Retinal pigment epithelial cell (primary cell): Measurements from ENCODE around the gene UBE2K.
A peak's percentile ranks its signal among the peaks of the same experiment; 100 is the strongest.

Experiments
- DNase-seq: peaks from one replicate; pipeline ENCODE4 v3.0.0-alpha.2; 2010; ENCODE audit warnings: low read depth
- H3K4me3 ChIP-seq: 2 replicates; pipeline ENCODE4 v1.5.1; 2011; ENCODE audit warnings: mild to moderate bottlenecking, low read length, control low read depth, moderate library complexity
- TF ChIP-seq, protein P1 (sequence below): conservative IDR thresholded peaks from 2 replicates; pipeline ENCODE4 v1.5.1; 2011; ENCODE audit warnings: low read depth, low read length, control low read depth, inconsistent platforms

UBE2K gene

GRCh38 chr4:39741401-39741800 is 43.5 kb downstream of the UBE2K start:
- TF ChIP-seq, protein P1, sequence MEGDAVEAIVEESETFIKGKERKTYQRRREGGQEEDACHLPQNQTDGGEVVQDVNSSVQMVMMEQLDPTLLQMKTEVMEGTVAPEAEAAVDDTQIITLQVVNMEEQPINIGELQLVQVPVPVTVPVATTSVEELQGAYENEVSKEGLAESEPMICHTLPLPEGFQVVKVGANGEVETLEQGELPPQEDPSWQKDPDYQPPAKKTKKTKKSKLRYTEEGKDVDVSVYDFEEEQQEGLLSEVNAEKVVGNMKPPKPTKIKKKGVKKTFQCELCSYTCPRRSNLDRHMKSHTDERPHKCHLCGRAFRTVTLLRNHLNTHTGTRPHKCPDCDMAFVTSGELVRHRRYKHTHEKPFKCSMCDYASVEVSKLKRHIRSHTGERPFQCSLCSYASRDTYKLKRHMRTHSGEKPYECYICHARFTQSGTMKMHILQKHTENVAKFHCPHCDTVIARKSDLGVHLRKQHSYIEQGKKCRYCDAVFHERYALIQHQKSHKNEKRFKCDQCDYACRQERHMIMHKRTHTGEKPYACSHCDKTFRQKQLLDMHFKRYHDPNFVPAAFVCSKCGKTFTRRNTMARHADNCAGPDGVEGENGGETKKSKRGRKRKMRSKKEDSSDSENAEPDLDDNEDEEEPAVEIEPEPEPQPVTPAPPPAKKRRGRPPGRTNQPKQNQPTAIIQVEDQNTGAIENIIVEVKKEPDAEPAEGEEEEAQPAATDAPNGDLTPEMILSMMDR = no peak
- no peak overlapping the region for H3K4me3 ChIP-seq
- no peak for DNase-seq

- TF ChIP-seq, protein P1 = no peak
- no peak for DNase-seq
- H3K4me3 ChIP-seq = no peak overlapping the region
These were observed 48.0 kb downstream of the UBE2K start for GRCh38 chr4:39745920-39746319.

- DNase-seq = no peak
- TF ChIP-seq, protein P1 = no peak
- no peak overlapping the region for H3K4me3 ChIP-seq
These were observed 52.3 kb downstream of the UBE2K start for GRCh38 chr4:39750216-39750615.

GRCh38 chr4:39754309-39754708 is 56.4 kb downstream of the UBE2K start:
- H3K4me3 ChIP-seq = no peak overlapping the region
- TF ChIP-seq, protein P1 = no peak
- no peak for DNase-seq

DNA sequence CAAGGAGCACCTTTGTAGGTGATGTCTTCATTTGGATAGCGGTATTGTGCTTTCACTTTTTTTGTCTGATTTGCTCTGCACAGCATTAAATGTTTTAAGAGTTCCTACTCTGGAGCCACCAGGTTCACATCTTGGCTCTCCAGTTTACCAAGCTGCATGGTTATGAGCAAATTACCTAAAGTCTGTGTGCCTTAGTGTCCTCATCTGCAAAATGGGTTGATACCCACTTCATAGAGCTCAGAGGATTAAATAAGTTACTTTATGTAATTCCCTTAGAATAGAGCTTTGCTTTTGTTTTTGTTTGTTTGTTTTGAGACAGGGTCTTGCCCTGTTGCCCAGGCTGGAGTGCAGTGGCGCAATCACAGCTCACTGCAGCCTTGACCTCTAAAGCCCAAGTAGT is 58.2 kb downstream of the UBE2K start:
- TF ChIP-seq, protein P1 = no peak
- no peak for DNase-seq
- no peak overlapping the region for H3K4me3 ChIP-seq

DNA sequence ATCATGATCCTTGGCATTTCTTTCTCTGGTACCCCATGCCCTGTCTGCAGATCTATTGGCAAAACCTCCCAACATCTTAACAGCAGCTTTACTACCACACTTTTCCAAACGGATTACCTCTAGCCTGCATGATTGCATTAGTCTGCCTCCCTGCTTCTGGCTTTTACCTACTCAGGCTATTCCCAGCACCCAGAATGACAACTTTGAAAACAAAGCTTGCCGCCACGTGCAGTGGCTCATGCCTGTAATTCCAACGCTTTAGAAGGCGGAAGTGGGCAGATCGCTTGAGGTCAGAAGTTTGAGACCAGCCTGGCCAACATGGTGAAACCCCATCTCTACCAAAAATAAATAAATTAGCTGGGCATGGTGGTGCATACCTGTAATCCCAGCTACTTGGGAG is 60.2 kb downstream of the UBE2K start:
- DNase-seq = peak; percentile 31
- TF ChIP-seq, protein P1 = no peak
- no peak overlapping the region for H3K4me3 ChIP-seq

DNA sequence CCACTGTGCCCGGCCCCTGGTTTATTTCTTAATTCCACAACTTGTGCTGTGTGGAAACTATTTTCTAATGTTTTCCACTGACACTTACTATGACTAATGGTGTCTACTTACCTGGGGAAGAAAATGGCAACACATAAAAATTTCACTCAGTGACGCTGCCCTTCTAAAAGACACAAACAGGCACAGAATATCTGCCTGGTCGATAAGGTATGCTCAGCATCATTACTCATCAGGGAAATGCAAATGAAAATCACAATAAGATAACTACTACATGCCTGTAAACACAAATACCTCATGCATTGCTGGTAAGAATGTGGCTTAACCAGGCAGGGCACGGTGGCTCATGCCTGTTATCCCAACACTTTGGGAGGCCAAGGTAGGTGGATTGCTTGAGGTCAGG is 61.6 kb downstream of the UBE2K start:
- no peak for DNase-seq
- no peak overlapping the region for H3K4me3 ChIP-seq
- TF ChIP-seq, protein P1 = no peak
